ENCODE results near the gene SOX5. TPM values are rescaled to one million over a fixed set of nuclear protein-coding genes. Genes with fewer than 3 reads are reported as not detected.

The SOX5 gene
- polyA plus RNA-seq, 1 of the 3 experiments (the other 2 are of a cell fraction): 0.21 TPM

DNA sequence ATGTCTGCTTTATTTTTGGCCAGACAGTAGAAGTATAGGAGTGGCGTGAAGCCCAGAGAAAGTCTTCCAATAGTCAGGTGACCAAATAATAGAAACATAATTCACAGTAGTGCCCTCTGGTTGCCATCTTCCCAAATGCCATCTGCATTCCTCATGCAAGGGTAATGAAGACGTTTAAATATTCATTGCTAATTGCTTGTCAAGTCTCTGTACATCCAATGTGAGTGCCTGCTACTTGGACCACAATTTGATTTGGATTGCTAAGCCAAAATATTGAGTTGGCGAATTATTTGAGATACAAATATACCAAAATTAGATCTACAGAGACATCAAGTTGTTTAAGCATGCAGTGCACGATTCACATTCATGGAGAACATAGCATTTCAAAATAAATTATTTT is 402.7 kb downstream of the SOX5 start:
- H3K9me3 ChIP-seq: no peaks in the 10 kb centered on the region
- ChIA-PET CTCF (no interaction called here), POLR2A (no interaction called here)
- WGBS (ENCODE audit: low lambda C conversion rate): 32% methylated on average over 4 of the region's 4 CpGs
- no peaks in the 10 kb centered on the region for H3K79me2 ChIP-seq (ENCODE audit: insufficient read depth)
- H3K27me3 ChIP-seq (ENCODE audit: insufficient read depth): no peaks in the 10 kb centered on the region
- no peaks in the 10 kb centered on the region for H4K20me1 ChIP-seq (ENCODE audit: insufficient read depth)
- no peak for DNase-seq
- H3K4me1 ChIP-seq (ENCODE audit: control insufficient read depth in 1 of 2, insufficient read depth in 2 of 2, low read depth in 1 of 2, low read length in 1 of 2): no peaks in the 10 kb centered on the region
- no peak overlapping the region for H3K4me3 ChIP-seq (ENCODE audit: low read depth in 2 of 2, low read length in 1 of 2)
- H3K36me3 ChIP-seq (replicated peaks in 1 of 2; ENCODE audit: control insufficient read depth in 1 of 2, insufficient read depth in 2 of 2, low read length in 1 of 2): no peaks in the 10 kb centered on the region
- H3F3A ChIP-seq (replicated peaks; ENCODE audit: insufficient read depth): no peaks in the 10 kb centered on the region
- H3K9me2 ChIP-seq: no peaks in the 10 kb centered on the region
- TF ChIP-seq MXI1 (IDR thresholded peaks at IDR 0.05; ENCODE audit: low read depth, low read length) (no peak), TAF1 (IDR thresholded peaks at IDR 0.05; ENCODE audit: borderline replicate concordance, low read depth, low read length) (no peak), MEF2A (IDR thresholded peaks at IDR 0.05; ENCODE audit: borderline replicate concordance, low read depth) (no peak), NFIC (IDR thresholded peaks at IDR 0.05; ENCODE audit: borderline replicate concordance) (no peak), FOSL2 (IDR thresholded peaks at IDR 0.05; ENCODE audit: borderline replicate concordance, low read depth) (no peak), POLR2AphosphoS5 (IDR thresholded peaks at IDR 0.05; ENCODE audit: low read depth, low read length) (no peak), SIN3A (IDR thresholded peaks at IDR 0.05; ENCODE audit: borderline replicate concordance, low read depth, low read length) (no peak), FOXJ3 (CRISPR knock-in tag; IDR thresholded peaks at IDR 0.05) (no peak), TEAD4 (IDR thresholded peaks at IDR 0.05; ENCODE audit: borderline replicate concordance, insufficient read depth) (no peak), ELF1 (IDR thresholded peaks at IDR 0.05) (no peak)
- TF ChIP-seq, protein P1, sequence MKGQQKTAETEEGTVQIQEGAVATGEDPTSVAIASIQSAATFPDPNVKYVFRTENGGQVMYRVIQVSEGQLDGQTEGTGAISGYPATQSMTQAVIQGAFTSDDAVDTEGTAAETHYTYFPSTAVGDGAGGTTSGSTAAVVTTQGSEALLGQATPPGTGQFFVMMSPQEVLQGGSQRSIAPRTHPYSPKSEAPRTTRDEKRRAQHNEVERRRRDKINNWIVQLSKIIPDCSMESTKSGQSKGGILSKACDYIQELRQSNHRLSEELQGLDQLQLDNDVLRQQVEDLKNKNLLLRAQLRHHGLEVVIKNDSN (IDR thresholded peaks at IDR 0.05; ENCODE audit: borderline replicate concordance, low read depth): no peak
- TF ChIP-seq, protein P2, sequence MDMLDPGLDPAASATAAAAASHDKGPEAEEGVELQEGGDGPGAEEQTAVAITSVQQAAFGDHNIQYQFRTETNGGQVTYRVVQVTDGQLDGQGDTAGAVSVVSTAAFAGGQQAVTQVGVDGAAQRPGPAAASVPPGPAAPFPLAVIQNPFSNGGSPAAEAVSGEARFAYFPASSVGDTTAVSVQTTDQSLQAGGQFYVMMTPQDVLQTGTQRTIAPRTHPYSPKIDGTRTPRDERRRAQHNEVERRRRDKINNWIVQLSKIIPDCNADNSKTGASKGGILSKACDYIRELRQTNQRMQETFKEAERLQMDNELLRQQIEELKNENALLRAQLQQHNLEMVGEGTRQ (IDR thresholded peaks at IDR 0.05; ENCODE audit: borderline replicate concordance, low read depth, low read length): no peak
- TF ChIP-seq, protein P3, sequence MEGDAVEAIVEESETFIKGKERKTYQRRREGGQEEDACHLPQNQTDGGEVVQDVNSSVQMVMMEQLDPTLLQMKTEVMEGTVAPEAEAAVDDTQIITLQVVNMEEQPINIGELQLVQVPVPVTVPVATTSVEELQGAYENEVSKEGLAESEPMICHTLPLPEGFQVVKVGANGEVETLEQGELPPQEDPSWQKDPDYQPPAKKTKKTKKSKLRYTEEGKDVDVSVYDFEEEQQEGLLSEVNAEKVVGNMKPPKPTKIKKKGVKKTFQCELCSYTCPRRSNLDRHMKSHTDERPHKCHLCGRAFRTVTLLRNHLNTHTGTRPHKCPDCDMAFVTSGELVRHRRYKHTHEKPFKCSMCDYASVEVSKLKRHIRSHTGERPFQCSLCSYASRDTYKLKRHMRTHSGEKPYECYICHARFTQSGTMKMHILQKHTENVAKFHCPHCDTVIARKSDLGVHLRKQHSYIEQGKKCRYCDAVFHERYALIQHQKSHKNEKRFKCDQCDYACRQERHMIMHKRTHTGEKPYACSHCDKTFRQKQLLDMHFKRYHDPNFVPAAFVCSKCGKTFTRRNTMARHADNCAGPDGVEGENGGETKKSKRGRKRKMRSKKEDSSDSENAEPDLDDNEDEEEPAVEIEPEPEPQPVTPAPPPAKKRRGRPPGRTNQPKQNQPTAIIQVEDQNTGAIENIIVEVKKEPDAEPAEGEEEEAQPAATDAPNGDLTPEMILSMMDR (IDR thresholded peaks at IDR 0.05): no peak
- no peak overlapping the region for H3K9ac ChIP-seq
- H3K27ac ChIP-seq (ENCODE audit: low read depth in 2 of 2, low read length in 1 of 2): no peak overlapping the region
- H3K4me2 ChIP-seq: no peak overlapping the region
- H2AFZ ChIP-seq (ENCODE audit: low read depth): no peak overlapping the region

DNA sequence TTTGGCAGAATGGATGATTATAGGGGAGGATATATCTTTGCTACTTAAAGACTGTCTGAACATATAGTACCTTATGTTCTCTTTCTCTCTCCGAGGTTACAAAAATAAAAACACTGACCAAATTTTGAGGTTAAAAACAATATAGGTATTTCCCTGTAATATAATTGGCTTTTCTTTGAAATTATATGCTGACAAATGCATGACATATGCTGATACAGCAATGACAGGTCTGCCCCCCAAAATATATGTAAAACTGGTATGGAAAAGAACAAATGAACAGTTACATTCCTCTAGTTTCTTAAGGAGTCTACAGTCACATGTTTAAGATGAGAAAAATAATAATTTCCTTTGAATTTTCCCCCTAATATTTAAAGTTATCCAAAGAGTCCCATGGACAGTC is 405.7 kb downstream of the SOX5 start:
- no peaks in the 10 kb centered on the region for H3K27me3 ChIP-seq (ENCODE audit: insufficient read depth)
- H2AFZ ChIP-seq (ENCODE audit: low read depth): no peak overlapping the region
- no peak overlapping the region for H3K27ac ChIP-seq (ENCODE audit: low read depth in 2 of 2, low read length in 1 of 2)
- TF ChIP-seq, protein P3 (IDR thresholded peaks at IDR 0.05): no peak
- TF ChIP-seq FOXM1 (IDR thresholded peaks at IDR 0.05; ENCODE audit: low read depth): no peak
- TF ChIP-seq RFX5 (IDR thresholded peaks at IDR 0.05; ENCODE audit: low read length): no peak
- no peak for TF ChIP-seq FOXJ3 (CRISPR knock-in tag; IDR thresholded peaks at IDR 0.05)
- no peak for TF ChIP-seq GATA2 (CRISPR knock-in tag; IDR thresholded peaks at IDR 0.05)
- TF ChIP-seq, protein P1 (IDR thresholded peaks at IDR 0.05; ENCODE audit: borderline replicate concordance, low read depth): no peak
- TF ChIP-seq TEAD4 (IDR thresholded peaks at IDR 0.05; ENCODE audit: borderline replicate concordance, insufficient read depth): no peak
- no peak for TF ChIP-seq FOSL2 (IDR thresholded peaks at IDR 0.05; ENCODE audit: borderline replicate concordance, low read depth)
- POLR2A ChIA-PET: no interaction called here
- CTCF ChIA-PET: no interaction called here
- no peaks in the 10 kb centered on the region for H3K9me3 ChIP-seq
- 28% methylated on average over 1 of the region's 1 CpG for WGBS (ENCODE audit: low lambda C conversion rate)
- H3K4me1 ChIP-seq (ENCODE audit: control insufficient read depth in 1 of 2, insufficient read depth in 2 of 2, low read depth in 1 of 2, low read length in 1 of 2): peaks cover 0 to 2% of the 10 kb centered on the region in 2 experiments; a peak in 1 of 4 replicates
- H3K9me2 ChIP-seq: no peaks in the 10 kb centered on the region
- no peaks in the 10 kb centered on the region for H3K79me2 ChIP-seq (ENCODE audit: insufficient read depth)
- H3K36me3 ChIP-seq (replicated peaks in 1 of 2; ENCODE audit: control insufficient read depth in 1 of 2, insufficient read depth in 2 of 2, low read length in 1 of 2): no peaks in the 10 kb centered on the region
- H3K4me3 ChIP-seq (ENCODE audit: low read depth in 2 of 2, low read length in 1 of 2): no peak overlapping the region
- no peaks in the 10 kb centered on the region for H3F3A ChIP-seq (replicated peaks; ENCODE audit: insufficient read depth)
- H4K20me1 ChIP-seq (ENCODE audit: insufficient read depth): no peaks in the 10 kb centered on the region
- no peak overlapping the region for H3K4me2 ChIP-seq
- H3K9ac ChIP-seq: no peak overlapping the region
- DNase-seq: no peak

Data from SK-N-SH (cell line).